ENCODE measurements around the gene JMJD6.

GRCh38 chr17:76757256-76757655 lies 30.9 kb upstream of the JMJD6 start:
- TF ChIP-seq CTCF (IDR thresholded peaks at IDR 0.05; ENCODE audit: poor library complexity) = no peak
- no peak for TF ChIP-seq EZH2 (IDR thresholded peaks at IDR 0.05; ENCODE audit: borderline replicate concordance)
